Bronchial epithelial cell (primary cell): ENCODE data around the gene KDM2B. TPM values are rescaled to one million over a fixed set of nuclear protein-coding genes. Genes with fewer than 3 reads are reported as not detected.

Experiments
- DNase-seq: peaks from one replicate; pipeline ENCODE4 v3.0.0-alpha.2; 2010; ENCODE audit warnings: low read depth
- FAIRE-seq: peaks from 2 replicates; lab custom pipeline; 2011; peaks lifted over from hg19 to GRCh38; lab: Jason Lieb, UNC
- H3K27me3 ChIP-seq: 2 replicates; pipeline ENCODE4 v1.5.1; 2011; ENCODE audit warnings: low read length; ENCODE audit not compliant: control insufficient read depth, insufficient read depth
- H3K36me3 ChIP-seq: 2 replicates; pipeline ENCODE4 v1.5.1; 2011; ENCODE audit warnings: low read length; ENCODE audit not compliant: control insufficient read depth, insufficient read depth
- H3K4me3 ChIP-seq: 2 replicates; pipeline ENCODE4 v1.5.1; 2011; ENCODE audit warnings: mild to moderate bottlenecking, low read depth, low read length, control low read depth
- total RNA-seq: library from RNA; depleted of rRNA; stranded (reverse); fragments of >200 nt; gene quantifications from 2 replicates; pipeline ENCODE4 v1.2.1, GENCODE V29; 2014
- TF ChIP-seq, protein P1 (sequence below): IDR thresholded peaks from 2 replicates; pipeline ENCODE4 v1.5.1; 2011; ENCODE audit warnings: mild to moderate bottlenecking, moderate library complexity, low read length, control low read depth, inconsistent platforms; ENCODE audit not compliant: insufficient read depth, severe bottlenecking

KDM2B gene
- total RNA-seq, 1 donor from 2014 or later: 14.2 TPM

- no peak overlapping the region for H3K4me3 ChIP-seq
- H3K36me3 ChIP-seq: no peaks in the 10 kb centered on the region
- TF ChIP-seq, protein P1, sequence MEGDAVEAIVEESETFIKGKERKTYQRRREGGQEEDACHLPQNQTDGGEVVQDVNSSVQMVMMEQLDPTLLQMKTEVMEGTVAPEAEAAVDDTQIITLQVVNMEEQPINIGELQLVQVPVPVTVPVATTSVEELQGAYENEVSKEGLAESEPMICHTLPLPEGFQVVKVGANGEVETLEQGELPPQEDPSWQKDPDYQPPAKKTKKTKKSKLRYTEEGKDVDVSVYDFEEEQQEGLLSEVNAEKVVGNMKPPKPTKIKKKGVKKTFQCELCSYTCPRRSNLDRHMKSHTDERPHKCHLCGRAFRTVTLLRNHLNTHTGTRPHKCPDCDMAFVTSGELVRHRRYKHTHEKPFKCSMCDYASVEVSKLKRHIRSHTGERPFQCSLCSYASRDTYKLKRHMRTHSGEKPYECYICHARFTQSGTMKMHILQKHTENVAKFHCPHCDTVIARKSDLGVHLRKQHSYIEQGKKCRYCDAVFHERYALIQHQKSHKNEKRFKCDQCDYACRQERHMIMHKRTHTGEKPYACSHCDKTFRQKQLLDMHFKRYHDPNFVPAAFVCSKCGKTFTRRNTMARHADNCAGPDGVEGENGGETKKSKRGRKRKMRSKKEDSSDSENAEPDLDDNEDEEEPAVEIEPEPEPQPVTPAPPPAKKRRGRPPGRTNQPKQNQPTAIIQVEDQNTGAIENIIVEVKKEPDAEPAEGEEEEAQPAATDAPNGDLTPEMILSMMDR: no peak
- no peak for DNase-seq
- H3K27me3 ChIP-seq: no peaks in the 10 kb centered on the region
- FAIRE-seq: peak; percentile 83
Observed at GRCh38 chr12:121508533-121508932, 72.3 kb downstream of the KDM2B start.

DNA sequence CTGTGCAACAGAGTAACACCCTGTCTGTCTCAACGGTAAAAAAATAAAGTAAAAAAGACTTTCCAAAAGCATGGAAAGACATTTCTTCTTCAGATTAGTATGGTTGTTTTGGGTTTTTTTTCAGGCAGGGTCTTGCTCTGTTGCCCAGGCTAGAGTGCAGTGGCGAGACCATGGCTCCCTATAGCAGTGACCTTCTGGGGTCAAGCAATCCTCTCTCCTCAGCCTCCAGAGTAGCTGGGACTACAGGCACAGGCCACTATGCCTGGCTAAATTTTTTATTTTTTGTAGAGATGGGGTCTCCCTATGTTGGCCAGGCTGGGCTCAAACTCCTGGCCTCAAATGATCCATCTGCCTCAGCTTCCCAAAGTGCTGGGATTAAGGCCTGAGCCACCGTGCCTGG is 72.8 kb downstream of the KDM2B start:
- TF ChIP-seq, protein P1: no peak
- DNase-seq (no peak), FAIRE-seq (no peak)
- no peaks in the 10 kb centered on the region for H3K27me3 ChIP-seq
- no peak overlapping the region for H3K4me3 ChIP-seq
- H3K36me3 ChIP-seq: no peaks in the 10 kb centered on the region

- no peak for FAIRE-seq
- TF ChIP-seq, protein P1: no peak
- no peak overlapping the region for H3K4me3 ChIP-seq
Observed at GRCh38 chr12:121507245-121507644, 73.6 kb downstream of the KDM2B start.

GRCh38 chr12:121505513-121505912 is 75.3 kb downstream of the KDM2B start:
- Histone ChIP-seq H3K4me3 (no peak overlapping the region), H3K36me3 (no peaks in the 10 kb centered on the region), H3K27me3 (no peaks in the 10 kb centered on the region)
- peak; percentile 85 for FAIRE-seq
- DNase-seq: no peak
- TF ChIP-seq, protein P1: no peak

More at GRCh38 chr12:121507245-121507644, 73.6 kb downstream of the KDM2B start:
- no peak for DNase-seq
- no peaks in the 10 kb centered on the region for H3K36me3 ChIP-seq
- H3K27me3 ChIP-seq: no peaks in the 10 kb centered on the region

- H3K36me3 ChIP-seq: no peaks in the 10 kb centered on the region
- DNase-seq: no peak
- TF ChIP-seq, protein P1: no peak
- no peak overlapping the region for H3K4me3 ChIP-seq
- no peak for FAIRE-seq
- no peaks in the 10 kb centered on the region for H3K27me3 ChIP-seq
Observed at GRCh38 chr12:121504505-121504904, 76.3 kb downstream of the KDM2B start.

DNA sequence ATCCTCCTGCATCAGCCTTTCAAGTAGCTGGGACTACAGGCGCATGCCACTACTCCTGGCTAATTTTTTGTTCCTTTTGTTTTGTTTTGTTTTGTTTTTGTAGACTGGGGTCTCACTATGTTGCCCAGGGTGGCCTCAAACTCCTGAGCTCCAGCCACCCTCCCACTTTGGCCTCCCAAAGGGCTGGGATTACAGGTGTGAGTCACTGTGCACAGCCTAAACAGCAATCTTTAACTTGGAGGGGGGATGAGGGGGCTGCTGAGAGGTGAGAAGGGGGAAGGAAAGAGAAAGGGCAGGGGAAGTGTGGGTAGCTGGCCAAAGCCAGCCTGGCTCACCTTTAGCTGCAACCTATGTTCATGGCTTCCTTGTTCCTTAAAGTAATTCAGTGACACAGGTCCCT is 77.4 kb downstream of the KDM2B start:
- TF ChIP-seq, protein P1: no peak
- H3K36me3 ChIP-seq: no peaks in the 10 kb centered on the region
- FAIRE-seq: no peak

More for the DNA sequence above, 77.4 kb downstream of the KDM2B start:
- DNase-seq: no peak
- H3K27me3 ChIP-seq: no peaks in the 10 kb centered on the region
- no peak overlapping the region for H3K4me3 ChIP-seq
